ENCODE measurements around the gene CCDC40. TPM values are rescaled to one million over a fixed set of nuclear protein-coding genes. Genes with fewer than 3 reads are reported as not detected.

Gene CCDC40
- total and polyA plus RNA-seq, 9 of the 15 experiments (the other 6 are each of a cell fraction or from before 2014, with no cell fraction given): 0.07 to 0.33 TPM; not detected in 7

- TF ChIP-seq ELF4 (CRISPR knock-in tag; IDR thresholded peaks at IDR 0.05): no peak
- TF ChIP-seq ZFX (CRISPR knock-in tag; IDR thresholded peaks at IDR 0.05): peak; percentile 85
- TF ChIP-seq HMG20B (CRISPR knock-in tag; IDR thresholded peaks at IDR 0.05): no peak
- TF ChIP-seq ZNF140 (CRISPR knock-in tag; IDR thresholded peaks at IDR 0.05): no peak
- TF ChIP-seq, protein P1, sequence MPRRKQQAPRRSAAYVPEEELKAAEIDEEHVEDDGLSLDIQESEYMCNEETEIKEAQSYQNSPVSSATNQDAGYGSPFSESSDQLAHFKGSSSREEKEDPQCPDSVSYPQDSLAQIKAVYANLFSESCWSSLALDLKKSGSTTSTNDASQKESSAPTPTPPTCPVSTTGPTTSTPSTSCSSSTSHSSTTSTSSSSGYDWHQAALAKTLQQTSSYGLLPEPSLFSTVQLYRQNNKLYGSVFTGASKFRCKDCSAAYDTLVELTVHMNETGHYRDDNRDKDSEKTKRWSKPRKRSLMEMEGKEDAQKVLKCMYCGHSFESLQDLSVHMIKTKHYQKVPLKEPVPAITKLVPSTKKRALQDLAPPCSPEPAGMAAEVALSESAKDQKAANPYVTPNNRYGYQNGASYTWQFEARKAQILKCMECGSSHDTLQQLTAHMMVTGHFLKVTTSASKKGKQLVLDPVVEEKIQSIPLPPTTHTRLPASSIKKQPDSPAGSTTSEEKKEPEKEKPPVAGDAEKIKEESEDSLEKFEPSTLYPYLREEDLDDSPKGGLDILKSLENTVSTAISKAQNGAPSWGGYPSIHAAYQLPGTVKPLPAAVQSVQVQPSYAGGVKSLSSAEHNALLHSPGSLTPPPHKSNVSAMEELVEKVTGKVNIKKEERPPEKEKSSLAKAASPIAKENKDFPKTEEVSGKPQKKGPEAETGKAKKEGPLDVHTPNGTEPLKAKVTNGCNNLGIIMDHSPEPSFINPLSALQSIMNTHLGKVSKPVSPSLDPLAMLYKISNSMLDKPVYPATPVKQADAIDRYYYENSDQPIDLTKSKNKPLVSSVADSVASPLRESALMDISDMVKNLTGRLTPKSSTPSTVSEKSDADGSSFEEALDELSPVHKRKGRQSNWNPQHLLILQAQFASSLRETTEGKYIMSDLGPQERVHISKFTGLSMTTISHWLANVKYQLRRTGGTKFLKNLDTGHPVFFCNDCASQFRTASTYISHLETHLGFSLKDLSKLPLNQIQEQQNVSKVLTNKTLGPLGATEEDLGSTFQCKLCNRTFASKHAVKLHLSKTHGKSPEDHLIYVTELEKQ (CRISPR knock-in tag; IDR thresholded peaks at IDR 0.05): no peak
- TF ChIP-seq, protein P2, sequence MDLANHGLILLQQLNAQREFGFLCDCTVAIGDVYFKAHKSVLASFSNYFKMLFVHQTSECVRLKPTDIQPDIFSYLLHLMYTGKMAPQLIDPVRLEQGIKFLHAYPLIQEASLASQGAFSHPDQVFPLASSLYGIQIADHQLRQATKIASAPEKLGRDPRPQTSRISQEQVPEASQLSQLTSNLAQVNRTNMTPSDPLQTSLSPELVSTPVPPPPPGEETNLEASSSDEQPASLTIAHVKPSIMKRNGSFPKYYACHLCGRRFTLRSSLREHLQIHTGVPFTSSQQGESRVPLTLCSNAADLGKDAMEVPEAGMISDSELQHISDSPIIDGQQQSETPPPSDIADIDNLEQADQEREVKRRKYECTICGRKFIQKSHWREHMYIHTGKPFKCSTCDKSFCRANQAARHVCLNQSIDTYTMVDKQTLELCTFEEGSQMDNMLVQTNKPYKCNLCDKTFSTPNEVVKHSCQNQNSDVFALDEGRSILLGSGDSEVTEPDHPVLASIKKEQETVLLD (IDR thresholded peaks at IDR 0.05): no peak
- TF ChIP-seq, protein P3, sequence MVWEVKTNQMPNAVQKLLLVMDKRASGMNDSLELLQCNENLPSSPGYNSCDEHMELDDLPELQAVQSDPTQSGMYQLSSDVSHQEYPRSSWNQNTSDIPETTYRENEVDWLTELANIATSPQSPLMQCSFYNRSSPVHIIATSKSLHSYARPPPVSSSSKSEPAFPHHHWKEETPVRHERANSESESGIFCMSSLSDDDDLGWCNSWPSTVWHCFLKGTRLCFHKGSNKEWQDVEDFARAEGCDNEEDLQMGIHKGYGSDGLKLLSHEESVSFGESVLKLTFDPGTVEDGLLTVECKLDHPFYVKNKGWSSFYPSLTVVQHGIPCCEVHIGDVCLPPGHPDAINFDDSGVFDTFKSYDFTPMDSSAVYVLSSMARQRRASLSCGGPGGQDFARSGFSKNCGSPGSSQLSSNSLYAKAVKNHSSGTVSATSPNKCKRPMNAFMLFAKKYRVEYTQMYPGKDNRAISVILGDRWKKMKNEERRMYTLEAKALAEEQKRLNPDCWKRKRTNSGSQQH (CRISPR knock-in tag; IDR thresholded peaks at IDR 0.05): no peak
- TF ChIP-seq ETV6 (IDR thresholded peaks at IDR 0.05; ENCODE audit: borderline replicate concordance in 1 of 2, low read depth in 2 of 2, low read length in 1 of 2): no peak
- 0 out of 2 replicates have a peak, but pooled peaks have one; percentile 34 for TF ChIP-seq ETV6 (CRISPR knock-in tag; IDR thresholded peaks at IDR 0.05; ENCODE audit: borderline replicate concordance)
- TF ChIP-seq YBX1 (IDR thresholded peaks at IDR 0.05): no peak
- no peak for TF ChIP-seq MAFG (tag; conservative IDR thresholded peaks at IDR 0.05)
- TF ChIP-seq, protein P4, sequence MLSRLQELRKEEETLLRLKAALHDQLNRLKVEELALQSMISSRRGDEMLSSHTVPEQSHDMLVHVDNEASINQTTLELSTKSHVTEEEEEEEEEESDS (CRISPR knock-in tag; IDR thresholded peaks at IDR 0.05): no peak
- TF ChIP-seq, protein P5, sequence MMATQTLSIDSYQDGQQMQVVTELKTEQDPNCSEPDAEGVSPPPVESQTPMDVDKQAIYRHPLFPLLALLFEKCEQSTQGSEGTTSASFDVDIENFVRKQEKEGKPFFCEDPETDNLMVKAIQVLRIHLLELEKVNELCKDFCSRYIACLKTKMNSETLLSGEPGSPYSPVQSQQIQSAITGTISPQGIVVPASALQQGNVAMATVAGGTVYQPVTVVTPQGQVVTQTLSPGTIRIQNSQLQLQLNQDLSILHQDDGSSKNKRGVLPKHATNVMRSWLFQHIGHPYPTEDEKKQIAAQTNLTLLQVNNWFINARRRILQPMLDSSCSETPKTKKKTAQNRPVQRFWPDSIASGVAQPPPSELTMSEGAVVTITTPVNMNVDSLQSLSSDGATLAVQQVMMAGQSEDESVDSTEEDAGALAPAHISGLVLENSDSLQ (IDR thresholded peaks at IDR 0.05): no peak
- TF ChIP-seq RBBP5 (IDR thresholded peaks at IDR 0.05; ENCODE audit: borderline replicate concordance, insufficient read depth, low read length, poor library complexity, severe bottlenecking): peak; percentile 56
- no peak for TF ChIP-seq ESRRA (IDR thresholded peaks at IDR 0.05; ENCODE audit: borderline replicate concordance, low read depth)
Measured at GRCh38 chr17:80101011-80101945, 64.8 kb downstream of the CCDC40 start, which contains the start of gene GAA (continued).

All from K562 (cell line).